ENCODE measurements around the gene CRYGN. TPM values are rescaled to one million over a fixed set of nuclear protein-coding genes. Genes with fewer than 3 reads are reported as not detected.

The CRYGN gene
- polyA plus RNA-seq, 1 of the 3 experiments (the other 2 are of a cell fraction), result not detected

- no peak for TF ChIP-seq PBX3 (IDR thresholded peaks at IDR 0.05)
- no peak for TF ChIP-seq JUND (IDR thresholded peaks at IDR 0.05)
- no peak for TF ChIP-seq IRF3 (IDR thresholded peaks at IDR 0.05; ENCODE audit: low read depth, low read length)
- no peak for TF ChIP-seq GABPA (IDR thresholded peaks at IDR 0.05; ENCODE audit: low read depth)
- TF ChIP-seq TCF12 (IDR thresholded peaks at IDR 0.05), result no peak
- TF ChIP-seq NFIC (IDR thresholded peaks at IDR 0.05; ENCODE audit: borderline replicate concordance), result no peak
- no peak for TF ChIP-seq REST (IDR thresholded peaks at IDR 0.05; ENCODE audit: low read depth, low read length)
Observed at GRCh38 chr7:151409667-151410404, 30.1 kb downstream of the CRYGN start, which contains the start of gene WDR86 (continued).

- DNase-seq, result peak; percentile 87
- Histone ChIP-seq H4K20me1 (ENCODE audit: insufficient read depth) (no peaks in the 10 kb centered on the region), H3K79me2 (ENCODE audit: insufficient read depth) (no peaks in the 10 kb centered on the region), H3K36me3 (replicated peaks in 1 of 2; ENCODE audit: control insufficient read depth in 1 of 2, insufficient read depth in 2 of 2, low read length in 1 of 2) (no peaks in the 10 kb centered on the region), H3F3A (replicated peaks; ENCODE audit: insufficient read depth) (no peaks in the 10 kb centered on the region), H3K9ac (no peak overlapping the region), H3K4me1 (ENCODE audit: control insufficient read depth in 1 of 2, insufficient read depth in 2 of 2, low read depth in 1 of 2, low read length in 1 of 2) (peaks cover 0 to 21% of the 10 kb centered on the region in 2 experiments; a peak in 2 of 4 replicates), H3K4me3 (ENCODE audit: low read depth in 2 of 2, low read length in 1 of 2) (peak overlapping the region; percentile 59 to 61; a peak in 3 of 4 replicates), H3K27me3 (ENCODE audit: insufficient read depth) (peaks cover 59% of the 10 kb centered on the region), H3K27ac (ENCODE audit: low read depth in 2 of 2, low read length in 1 of 2) (peak overlapping the region in 1 of 2 experiments; percentile 85; a peak in 1 of 4 replicates), H2AFZ (ENCODE audit: low read depth) (no peak overlapping the region), H3K9me2 (no peaks in the 10 kb centered on the region), H3K9me3 (no peaks in the 10 kb centered on the region), H3K4me2 (peak overlapping the region; percentile 91)
- TF ChIP-seq RAD21 (IDR thresholded peaks at IDR 0.05; ENCODE audit: low read length) (peak; percentile 49), MXI1 (IDR thresholded peaks at IDR 0.05; ENCODE audit: low read depth, low read length) (peak; percentile 58; the same call in 1 of the 2 replicates), TEAD4 (IDR thresholded peaks at IDR 0.05; ENCODE audit: borderline replicate concordance, insufficient read depth) (no peak), EZH2phosphoT487 (IDR thresholded peaks at IDR 0.05; ENCODE audit: borderline replicate concordance, low read depth) (peak; percentile 37; the same call in 1 of the 2 replicates)
- CTCF ChIA-PET, result interaction anchor here (0.8 to 4.1 kb wide), 14 partner anchors 9 to 130 kb away, joined by 3 to 28 read pairs (median 4); no protein-coding TSS in a partner anchor
- 28% methylated on average over 36 of the region's 61 CpGs for WGBS (ENCODE audit: low lambda C conversion rate)
- POLR2A ChIA-PET, result interaction anchor here (1.1 to 1.2 kb wide), 4 partner anchors 9 to 148 kb away, joined by 3 to 4 read pairs (median 4); no protein-coding TSS in a partner anchor
Observed at GRCh38 chr7:151408839-151409666, 30.9 kb downstream of the CRYGN start.

Measured in SK-N-SH (cell line).